Effector CD8-positive, alpha-beta T cell (primary cell): ENCODE data around the gene TTC31.

Source experiments
- DNase-seq: peaks from one replicate; lab custom pipeline; 2025; lab: John Stamatoyannopoulos, UW

TTC31 gene

GRCh38 chr2:74526649-74527230, 43.9 kb downstream of the TTC31 start:
- DNase-seq = no peak

- no peak for DNase-seq
These were observed 44.9 kb downstream of the TTC31 start for GRCh38 chr2:74527741-74528140.

DNA sequence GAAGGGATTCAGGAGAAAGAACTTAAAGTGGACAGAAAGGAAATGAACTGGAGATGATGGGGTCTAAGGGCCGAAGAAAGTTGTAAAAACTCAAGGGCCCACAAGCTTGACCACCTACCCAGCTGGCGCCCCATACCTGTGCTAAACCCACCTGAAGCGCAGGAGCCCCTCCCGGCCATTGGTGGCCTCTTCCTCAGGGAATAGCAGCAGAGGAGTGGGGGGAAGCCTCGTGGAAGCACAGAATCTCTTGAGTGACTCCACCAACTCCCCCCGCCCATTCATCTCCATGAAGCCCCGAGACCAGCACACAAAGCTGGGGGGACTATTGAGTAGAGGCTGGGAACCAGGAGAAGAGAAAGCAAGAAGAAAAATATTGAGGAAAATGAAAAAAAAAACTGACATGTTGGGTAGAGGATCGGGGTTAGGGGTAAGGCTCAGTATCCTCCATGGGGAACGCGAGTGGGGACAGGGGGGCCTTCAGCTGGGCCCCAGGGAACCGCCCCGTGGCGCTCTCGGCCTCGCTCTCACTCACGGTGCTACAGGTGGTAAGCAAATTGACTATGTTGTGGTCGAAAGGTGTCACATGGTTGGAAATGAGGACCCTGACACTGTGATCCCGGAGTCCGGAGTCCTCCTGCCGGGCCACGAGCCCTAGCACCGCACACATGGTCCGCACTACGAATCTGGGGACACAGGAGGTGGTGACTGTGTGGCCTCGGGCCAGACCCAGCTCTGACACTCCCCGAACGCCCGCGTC, 45.9 kb downstream of the TTC31 start:
- no peak for DNase-seq

GRCh38 chr2:74529357-74530238, 46.7 kb downstream of the TTC31 start, which contains the start of the genes AUP1 and HTRA2:
TSS of gene AUP1 (minus strand) at chr2:74529706. CDS start at chr2:74529629, 77 bp downstream.
TSS of gene HTRA2 (plus strand) at chr2:74529933. CDS start at chr2:74530007, 74 bp downstream.
- DNase-seq = peak; percentile 68

DNA sequence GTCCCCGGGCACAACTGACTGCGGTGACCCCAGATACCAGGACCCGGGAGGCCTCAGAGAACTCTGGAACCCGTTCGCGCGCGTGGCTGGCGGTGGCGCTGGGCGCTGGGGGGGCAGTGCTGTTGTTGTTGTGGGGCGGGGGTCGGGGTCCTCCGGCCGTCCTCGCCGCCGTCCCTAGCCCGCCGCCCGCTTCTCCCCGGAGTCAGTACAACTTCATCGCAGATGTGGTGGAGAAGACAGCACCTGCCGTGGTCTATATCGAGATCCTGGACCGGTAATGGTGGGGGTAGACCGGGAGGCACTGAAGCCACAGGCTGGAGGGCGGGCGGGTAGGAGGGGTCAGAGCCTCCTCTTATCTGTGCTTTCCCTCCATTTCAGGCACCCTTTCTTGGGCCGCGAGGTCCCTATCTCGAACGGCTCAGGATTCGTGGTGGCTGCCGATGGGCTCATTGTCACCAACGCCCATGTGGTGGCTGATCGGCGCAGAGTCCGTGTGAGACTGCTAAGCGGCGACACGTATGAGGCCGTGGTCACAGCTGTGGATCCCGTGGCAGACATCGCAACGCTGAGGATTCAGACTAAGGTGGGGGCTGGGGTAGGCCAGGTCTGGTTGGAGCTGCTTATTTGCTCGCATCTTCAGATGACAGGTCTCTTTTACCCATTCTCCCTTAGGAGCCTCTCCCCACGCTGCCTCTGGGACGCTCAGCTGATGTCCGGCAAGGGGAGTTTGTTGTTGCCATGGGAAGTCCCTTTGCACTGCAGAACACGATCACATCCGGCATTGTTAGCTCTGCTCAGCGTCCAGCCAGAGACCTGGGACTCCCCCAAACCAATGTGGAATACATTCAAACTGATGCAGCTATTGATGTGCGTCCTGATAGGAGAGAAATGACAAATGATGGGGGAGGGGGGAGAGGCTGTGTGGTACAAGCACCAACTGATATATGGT, 47.6 kb downstream of the TTC31 start:
- peak; percentile 16 for DNase-seq

DNA sequence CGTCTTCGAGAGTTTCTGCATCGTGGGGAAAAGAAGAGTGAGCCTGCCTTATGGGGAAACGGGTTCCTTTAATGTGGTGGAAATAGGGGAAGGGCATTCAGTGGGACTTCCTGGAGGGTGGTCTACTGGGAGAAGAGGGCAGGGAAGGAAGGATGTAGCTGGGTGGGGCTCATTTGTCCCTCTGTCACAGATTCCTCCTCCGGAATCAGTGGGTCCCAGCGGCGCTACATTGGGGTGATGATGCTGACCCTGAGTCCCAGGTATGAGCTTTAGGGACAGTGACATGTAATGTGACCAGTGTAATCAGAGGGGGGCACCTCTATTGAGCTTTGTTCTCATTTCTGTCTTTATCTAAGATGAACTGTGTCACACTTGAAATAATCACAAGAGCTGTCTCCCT, 48.8 kb downstream of the TTC31 start:
- DNase-seq = no peak

DNA sequence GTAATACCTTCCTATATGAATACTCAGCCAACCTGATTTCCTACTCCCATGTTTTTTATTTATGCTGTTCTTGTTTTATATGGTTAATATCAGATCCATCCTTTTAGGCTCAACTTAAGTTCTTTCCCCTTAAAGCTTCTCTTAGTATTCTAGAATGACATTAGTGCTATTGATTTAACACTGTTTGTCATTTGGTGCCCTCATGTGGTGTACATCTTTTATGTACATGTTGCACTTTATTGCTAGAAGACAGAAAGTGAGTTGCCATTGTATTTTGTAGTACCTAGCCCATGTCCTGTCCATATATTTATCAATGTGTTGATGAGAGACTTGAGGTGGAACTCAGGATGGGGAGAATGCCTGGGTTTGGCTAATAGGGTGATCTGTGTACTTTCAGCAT, 49.3 kb downstream of the TTC31 start:
- DNase-seq = no peak

- no peak for DNase-seq
These were observed 50.6 kb downstream of the TTC31 start for GRCh38 chr2:74533464-74533863.

DNA sequence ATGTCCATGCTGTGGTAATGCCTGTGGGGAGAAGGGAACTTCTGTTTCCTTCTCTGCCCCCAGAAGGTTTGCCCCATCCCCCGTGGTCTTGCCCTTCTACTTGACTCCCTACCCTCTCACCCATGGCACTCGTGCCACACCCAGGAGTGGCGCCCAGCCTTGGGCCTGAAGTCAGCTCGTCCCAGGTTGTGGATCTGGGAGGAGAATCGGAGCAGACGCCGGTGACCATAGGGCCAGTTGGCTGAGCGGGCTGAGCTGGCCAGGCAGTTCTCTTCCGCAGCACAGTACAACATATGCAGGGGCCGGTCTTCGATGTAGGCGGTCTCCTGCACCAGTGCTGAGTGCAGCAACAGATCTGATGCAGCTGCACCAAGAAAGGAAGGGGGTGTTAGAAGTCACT, 51.5 kb downstream of the TTC31 start:
- DNase-seq = no peak

- DNase-seq = no peak
These were observed 52.6 kb downstream of the TTC31 start for GRCh38 chr2:74535440-74535965.

GRCh38 chr2:74536166-74536950, 53.5 kb downstream of the TTC31 start:
- no peak for DNase-seq

GRCh38 chr2:74537140-74537539, 54.3 kb downstream of the TTC31 start:
- no peak for DNase-seq

GRCh38 chr2:74538881-74539339, 56.0 kb downstream of the TTC31 start:
- DNase-seq = no peak

DNA sequence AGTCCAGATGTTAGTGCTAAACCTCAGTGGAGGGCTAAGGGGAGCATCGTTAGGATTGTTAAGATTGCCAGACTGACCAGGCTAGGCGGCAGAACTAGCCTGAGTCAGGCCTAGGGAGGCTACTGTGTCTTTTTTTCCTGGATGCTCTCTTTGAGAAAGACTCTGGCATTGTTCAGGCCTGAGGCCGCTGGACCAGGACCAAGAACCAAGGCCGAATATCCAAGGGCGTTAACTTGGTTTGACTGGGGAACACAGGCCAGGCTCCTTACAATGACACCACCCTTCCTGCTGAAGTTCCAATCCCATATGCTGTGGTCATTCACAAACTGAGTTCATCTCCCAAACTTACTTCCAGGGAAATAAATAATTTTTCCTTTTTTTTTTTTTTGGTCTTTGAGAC, 57.4 kb downstream of the TTC31 start:
- no peak for DNase-seq

- no peak for DNase-seq
These were observed 60.1 kb downstream of the TTC31 start for GRCh38 chr2:74542978-74543377.
